ENCODE measurements around the gene CDH4.

Gene CDH4

GRCh38 chr20:61760321-61760720 is 508.3 kb downstream of the CDH4 start:
- in situ Hi-C loops (cut with MboI; ENCODE audit: low sequenced_read_pairs, unreplicated experiment), result no loop called here
- no peak for DNase-seq (ENCODE audit: low spot score)
- no peak for TF ChIP-seq CTCF (IDR thresholded peaks at IDR 0.05; ENCODE audit: borderline replicate concordance, control extremely low read depth, extremely low read depth, insufficient read depth, missing control alignments)

DNA sequence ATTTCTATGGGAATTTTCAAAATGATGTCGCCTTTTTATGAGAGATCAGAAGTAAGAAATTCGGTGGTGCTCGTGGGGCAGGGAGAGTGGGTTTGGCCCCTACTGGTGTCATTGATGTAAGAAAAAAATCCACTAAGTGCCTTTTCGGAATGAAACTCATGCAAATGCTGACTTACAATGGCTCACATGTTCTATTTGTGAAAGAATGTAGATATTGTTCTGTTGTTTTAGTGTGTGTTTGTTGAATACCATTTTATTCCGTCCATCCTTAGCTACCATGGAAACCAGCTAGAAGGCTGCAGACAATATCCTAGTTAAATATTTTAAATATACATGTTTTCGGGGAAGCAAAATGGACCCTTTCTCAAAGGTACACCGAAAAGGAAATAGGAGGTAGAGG is 508.7 kb downstream of the CDH4 start:
- no peak for DNase-seq (ENCODE audit: low spot score)
- in situ Hi-C loops (cut with MboI; ENCODE audit: low sequenced_read_pairs, unreplicated experiment), result no loop called here
- TF ChIP-seq CTCF (IDR thresholded peaks at IDR 0.05; ENCODE audit: borderline replicate concordance, control extremely low read depth, extremely low read depth, insufficient read depth, missing control alignments), result no peak

GRCh38 chr20:61761453-61762166 is 509.5 kb downstream of the CDH4 start:
- no peak for DNase-seq (ENCODE audit: low spot score)
- no peak for TF ChIP-seq CTCF (IDR thresholded peaks at IDR 0.05; ENCODE audit: borderline replicate concordance, control extremely low read depth, extremely low read depth, insufficient read depth, missing control alignments)
- in situ Hi-C loops (cut with MboI; ENCODE audit: low sequenced_read_pairs, unreplicated experiment), result no loop called here

GRCh38 chr20:61762167-61762710 is 510.2 kb downstream of the CDH4 start:
- in situ Hi-C loops (cut with MboI; ENCODE audit: low sequenced_read_pairs, unreplicated experiment), result no loop called here

DNA sequence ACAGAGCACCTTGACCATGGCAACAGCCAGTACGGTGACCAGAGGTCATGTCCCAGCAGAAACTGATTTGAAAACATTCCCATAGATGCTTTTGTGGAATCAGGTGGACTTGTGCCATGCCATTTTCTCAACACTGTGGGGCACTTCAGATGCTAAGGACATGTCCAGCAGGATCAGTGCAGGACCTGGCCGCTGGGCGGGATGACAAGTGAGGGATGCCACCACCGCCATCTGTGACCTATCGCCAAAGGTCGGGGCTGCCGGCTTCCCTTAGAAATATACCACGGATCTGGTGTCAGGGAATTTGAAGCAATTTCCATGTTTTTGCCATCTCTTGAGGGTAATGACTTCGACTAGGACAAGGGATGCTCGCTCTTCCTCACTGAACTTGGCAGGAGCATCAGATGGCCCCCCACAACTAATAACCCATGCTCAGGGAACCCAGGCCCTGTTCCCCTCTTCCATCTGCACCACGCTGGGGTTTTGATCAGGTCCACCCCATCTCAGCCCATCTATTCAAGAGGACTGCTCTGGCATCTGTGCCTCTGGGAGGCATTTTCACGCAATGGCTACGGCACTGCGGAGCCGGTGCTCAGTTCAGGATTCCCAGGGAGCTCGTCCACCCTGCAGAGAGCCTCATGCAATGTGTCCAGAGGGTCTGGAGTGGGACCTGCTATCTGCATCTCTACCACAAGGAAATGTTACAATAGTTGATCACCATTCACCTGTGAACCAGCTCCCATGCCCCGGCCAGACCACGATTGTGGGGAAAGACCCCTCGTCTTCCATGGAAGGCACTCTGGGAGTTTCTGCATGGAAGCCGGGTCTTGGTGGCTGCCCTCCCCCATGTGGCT is 511.1 kb downstream of the CDH4 start:
- in situ Hi-C loops (cut with MboI; ENCODE audit: low sequenced_read_pairs, unreplicated experiment), result no loop called here
- DNase-seq (ENCODE audit: low spot score), result no peak
- TF ChIP-seq CTCF (IDR thresholded peaks at IDR 0.05; ENCODE audit: borderline replicate concordance, control extremely low read depth, extremely low read depth, insufficient read depth, missing control alignments), result no peak

More at GRCh38 chr20:61762167-61762710, 510.2 kb downstream of the CDH4 start:
- no peak for DNase-seq (ENCODE audit: low spot score)
- no peak for TF ChIP-seq CTCF (IDR thresholded peaks at IDR 0.05; ENCODE audit: borderline replicate concordance, control extremely low read depth, extremely low read depth, insufficient read depth, missing control alignments)

DNA sequence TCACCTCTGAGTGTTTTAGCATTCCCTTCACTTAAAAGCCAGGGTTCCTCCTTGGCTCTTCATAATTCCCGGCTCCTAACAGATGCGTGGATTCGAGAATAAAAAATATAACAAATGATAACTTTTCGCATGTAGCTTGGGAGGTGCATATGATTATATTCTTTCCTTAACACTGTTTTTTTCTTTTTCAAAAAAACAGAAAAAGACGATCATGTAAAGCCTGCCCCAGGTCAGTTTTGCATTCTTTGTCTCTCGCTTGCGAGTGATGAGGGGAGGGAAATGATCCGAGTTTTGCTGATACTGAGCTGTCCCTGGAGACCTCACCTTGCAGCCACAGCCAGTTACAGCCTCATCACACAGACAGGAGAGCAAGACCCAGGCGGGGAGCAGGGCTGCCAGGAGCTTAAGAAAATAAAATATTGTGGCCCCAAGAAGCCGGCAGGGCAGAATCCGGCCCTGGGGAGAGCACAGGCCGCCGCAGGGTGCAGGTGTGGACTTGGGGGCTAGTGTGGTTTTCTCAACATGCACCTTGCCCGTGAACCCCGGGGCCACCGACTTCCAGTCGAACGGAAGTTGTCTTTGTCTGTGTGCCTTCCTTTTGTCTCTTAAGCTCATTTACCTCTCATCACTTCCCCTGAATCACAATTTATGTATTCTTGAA is 511.8 kb downstream of the CDH4 start:
- no peak for DNase-seq (ENCODE audit: low spot score)
- in situ Hi-C loops (cut with MboI; ENCODE audit: low sequenced_read_pairs, unreplicated experiment), result no loop called here
- TF ChIP-seq CTCF (IDR thresholded peaks at IDR 0.05; ENCODE audit: borderline replicate concordance, control extremely low read depth, extremely low read depth, insufficient read depth, missing control alignments), result no peak
